ENCODE results near the gene TOMM5.
A peak's percentile ranks its signal among the peaks of the same experiment; 100 is the strongest.
"Not testable (repeated sequence)": the region's sequence is repeated elsewhere in the genome, so short reads cannot be mapped to it uniquely, and the experiment has no call there.

The TOMM5 gene

DNA sequence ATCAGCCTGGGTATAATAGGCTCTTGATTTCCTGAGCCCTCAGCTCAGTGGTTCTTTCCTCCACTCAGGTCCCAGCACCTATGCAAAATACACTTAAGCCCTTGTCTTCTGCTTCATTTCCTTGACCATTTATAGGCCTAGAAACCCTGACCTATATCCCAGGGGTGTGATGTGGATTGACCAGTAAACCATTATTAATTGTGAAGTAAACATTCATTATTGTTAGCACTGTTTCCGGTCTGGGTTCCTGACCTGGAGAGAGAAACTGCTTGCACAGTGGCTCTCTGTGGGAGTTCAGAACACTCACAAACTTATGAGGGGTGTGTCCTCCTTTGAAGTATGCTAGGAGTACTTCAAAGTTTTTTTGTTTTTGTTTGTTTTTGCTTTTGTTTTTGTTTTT lies 19.6 kb upstream of the TOMM5 start:
- no peak for DNase-seq (ENCODE audit: low read depth in 4 of 4, low spot score in 1 of 4)

DNA sequence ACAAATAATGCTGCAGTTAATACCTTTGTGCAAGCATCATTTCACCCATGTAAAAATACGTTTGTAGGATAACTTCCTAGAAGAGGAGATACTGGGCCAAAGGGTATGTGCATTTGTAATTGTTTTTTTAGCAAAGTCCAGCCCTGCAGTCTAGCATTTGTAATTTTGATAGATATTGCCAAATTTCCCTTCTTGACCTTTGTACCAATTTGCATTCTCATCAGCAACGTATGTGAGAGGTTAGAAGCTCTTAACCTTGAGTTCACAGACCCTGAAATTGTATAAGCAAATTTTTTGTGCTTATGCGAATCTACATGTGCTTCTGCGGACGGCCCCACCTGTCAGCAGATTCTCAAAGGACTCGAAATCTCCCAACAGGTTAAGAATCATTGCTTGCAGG lies 18.6 kb upstream of the TOMM5 start:
- no peak for DNase-seq (ENCODE audit: low read depth in 4 of 4, low spot score in 1 of 4)

DNA sequence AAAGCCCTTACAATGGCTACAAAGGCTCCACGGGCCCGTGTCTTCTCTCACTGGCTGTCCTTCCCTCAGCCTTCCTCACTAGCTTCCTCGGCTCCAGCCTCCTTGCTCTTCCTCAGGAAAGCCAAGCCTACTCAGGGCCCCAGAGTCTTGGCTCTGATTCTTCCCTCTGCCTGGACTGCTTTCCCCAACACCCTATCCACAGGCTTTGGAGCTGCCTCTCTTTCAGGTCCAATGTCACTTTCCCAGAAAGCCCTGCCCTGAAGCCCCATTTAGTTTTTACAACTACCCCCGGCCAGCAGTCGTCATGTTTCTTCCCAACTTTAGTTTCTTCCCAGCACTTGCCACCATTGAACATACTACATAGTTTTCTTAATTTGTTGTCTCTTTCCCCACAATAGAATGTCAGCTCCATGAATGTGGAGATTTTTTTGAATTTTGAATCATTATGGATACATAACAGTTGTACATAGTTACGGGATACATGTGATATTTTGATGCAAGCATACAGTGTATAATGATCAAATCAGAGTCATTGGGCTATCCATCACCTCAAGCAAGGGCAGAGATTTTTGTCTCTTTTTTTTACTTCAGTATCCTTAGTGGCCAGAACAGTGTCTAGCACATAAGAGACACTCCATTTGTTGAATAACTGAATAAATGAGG lies 17.5 kb upstream of the TOMM5 start:
- DNase-seq (ENCODE audit: low read depth in 4 of 4, low spot score in 1 of 4) = no peak

DNA sequence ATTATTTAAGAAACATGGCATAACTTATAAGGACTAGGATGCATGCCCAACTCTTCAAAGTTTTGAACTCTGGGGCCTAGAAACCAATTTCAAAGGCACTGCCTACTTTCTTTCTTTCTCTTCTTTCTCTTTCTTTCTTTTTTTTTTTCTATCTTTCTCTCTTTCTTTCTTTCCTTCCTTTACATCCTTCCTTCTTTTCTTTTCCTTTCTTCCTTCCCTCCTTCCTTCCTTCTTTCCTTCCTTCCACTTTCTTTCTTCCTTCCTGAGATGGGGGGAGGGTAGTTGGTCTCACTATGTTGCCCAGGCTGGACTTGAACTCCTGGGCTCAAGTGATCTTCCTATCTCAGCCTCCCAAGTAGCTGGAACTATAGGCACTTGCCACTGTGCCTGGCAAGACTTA lies 15.9 kb upstream of the TOMM5 start:
- DNase-seq (ENCODE audit: low read depth in 4 of 4, low spot score in 1 of 4) = no peak

DNA sequence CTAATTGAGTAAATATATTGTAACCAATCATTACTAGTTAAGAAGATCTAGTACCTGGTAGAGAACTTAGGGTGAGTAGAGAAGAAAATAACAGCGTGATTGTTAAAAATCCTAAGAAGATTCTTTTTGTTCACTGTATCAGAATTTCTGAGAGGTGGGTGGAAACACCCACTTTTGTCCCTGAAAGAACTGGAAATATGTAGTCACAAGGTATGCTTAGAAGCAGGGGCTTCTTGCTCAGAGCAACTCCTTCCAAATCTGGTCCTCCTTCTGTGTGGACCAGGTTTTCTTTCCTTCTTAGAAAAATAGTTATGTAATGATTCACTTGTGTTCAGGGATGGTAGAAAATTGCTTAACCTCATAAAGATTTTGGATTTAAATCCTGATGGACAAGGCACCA lies 11.9 kb upstream of the TOMM5 start:
- no peak for DNase-seq (ENCODE audit: low read depth in 4 of 4, low spot score in 1 of 4)

DNA sequence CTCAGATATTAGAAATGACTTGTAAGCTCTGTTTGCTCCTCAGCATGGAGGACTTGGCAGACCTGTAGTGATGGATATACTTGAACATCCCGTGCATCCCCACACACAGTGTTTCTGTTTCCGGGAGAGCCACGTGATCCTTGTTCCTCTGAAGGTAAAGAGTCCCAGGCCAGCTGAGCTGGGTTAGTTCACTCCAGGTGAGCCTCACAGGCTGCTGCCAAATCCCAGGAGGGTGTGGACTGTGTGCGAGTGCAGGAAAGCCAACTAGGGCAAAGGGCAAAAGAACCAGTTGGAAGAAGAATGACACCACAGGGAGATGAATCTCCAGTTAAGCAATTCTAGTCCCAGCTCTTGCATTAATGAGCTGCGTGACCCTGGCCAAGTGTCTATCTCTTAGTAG lies 10.4 kb upstream of the TOMM5 start:
- no peak for DNase-seq (ENCODE audit: low read depth in 4 of 4, low spot score in 1 of 4)

DNA sequence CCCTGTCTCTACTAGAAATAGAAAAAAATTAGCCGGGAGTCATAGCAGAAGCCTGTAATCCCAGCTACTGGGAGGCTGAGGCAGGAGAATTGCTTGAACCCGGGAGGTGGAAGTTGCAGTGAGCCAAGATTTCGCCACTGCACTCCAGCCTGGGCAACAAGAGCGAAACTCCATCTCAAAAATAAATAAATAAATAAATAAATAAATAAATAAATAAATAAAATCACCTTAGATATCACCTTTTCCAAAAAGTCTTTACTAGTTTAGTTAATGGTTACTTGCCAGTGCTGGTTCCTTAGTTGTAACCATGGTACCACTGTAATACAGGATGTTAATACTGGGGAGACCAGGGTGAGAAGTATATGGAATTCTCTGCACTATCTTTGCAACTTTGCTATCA lies 9.7 kb upstream of the TOMM5 start:
- DNase-seq (ENCODE audit: low read depth in 4 of 4, low spot score in 1 of 4) = not testable (repeated sequence)

DNA sequence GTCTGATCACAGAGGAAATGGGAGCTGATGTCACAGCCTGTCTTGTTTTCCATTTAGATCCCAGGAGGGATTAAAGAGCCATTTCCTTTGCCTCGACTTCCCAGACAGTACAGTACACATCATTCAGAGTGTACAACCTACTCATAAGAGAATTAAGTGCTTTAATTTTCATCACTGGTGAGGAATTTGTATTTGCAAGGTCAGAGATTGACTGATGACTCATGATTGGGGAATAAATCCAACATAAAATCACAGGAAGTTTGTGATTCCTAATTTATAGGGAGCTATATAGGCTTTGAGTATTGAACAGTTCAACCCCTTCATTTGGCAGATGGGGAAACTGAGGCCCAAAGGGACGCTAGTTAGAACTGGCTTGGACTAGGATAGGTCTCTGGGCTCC lies 4.1 kb upstream of the TOMM5 start:
- no peak for DNase-seq (ENCODE audit: low read depth in 4 of 4, low spot score in 1 of 4)

DNA sequence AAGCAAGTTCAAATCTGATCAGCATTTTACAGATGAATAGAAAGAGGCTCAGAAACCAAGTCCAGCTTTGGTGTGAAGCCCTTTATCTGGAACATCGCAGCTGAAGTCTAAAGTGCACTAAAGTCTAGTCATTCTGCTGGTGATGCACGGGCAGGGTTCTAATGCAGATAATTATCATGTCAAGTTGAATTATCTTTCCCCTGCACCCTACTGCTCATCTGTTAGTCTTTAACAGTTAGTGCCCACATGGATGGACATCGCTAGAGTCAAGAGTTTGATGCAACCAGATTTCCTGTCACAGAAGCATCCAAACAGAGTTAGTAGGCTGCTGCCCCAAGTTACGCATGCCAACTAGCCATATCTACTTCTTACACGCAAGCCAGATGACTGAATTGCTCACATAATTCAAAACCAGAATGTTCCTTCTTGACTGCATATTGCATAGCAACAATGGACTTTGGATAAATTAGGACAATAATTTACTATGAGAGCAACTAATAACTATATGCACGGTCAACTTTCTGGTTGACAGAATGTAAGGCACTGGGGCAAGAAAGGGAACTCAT lies 1.6 kb upstream of the TOMM5 start:
- DNase-seq (ENCODE audit: low read depth in 4 of 4, low spot score in 1 of 4) = no peak

DNA sequence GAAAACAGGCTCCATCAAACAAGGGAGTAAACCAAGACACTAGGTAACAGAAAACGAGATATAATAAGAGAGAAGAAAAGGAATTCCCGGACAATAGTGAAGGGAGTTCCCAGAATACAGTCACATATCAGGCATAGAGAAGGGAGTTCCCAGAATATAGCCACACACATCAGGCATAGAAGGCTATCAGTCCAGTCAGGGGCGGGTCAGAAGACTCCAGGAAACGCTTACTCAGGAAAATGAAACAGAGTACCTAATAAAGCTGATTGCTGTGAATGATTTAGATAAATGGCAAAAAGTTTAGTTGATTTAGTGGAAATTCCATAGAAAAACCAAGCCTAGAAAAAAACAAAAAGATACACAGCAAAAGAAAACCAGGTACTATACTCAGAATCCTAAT lies 4.9 kb downstream of the TOMM5 start:
- no peak for DNase-seq (ENCODE audit: low read depth in 4 of 4, low spot score in 1 of 4)

DNA sequence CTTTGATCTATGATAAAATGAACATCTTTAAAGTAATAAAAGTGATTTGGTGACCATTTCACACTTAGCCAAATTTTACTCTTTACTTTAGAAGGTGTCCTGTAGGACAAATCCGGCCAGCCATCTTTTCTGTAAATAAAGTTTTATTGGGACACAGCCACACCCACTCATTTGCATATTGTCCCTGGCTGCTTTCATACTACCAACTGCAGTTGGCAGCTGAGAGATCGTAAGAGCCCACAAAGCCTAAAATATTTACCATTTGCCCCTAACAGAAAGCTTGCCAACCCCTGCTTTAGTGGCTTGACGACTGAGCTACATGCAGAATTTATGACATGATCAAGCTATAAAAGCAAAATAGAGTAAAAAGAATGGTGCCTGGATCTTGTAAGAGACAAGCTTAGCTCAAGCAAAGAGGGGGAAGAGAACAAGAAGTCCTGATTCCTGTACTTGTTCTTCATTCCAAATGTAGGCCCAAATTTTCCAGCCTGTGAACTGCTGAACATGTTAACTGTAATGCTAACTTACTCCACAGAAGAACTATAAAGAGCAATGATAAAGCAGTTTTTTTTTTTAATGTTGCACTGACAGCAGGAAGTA lies 8.8 kb downstream of the TOMM5 start:
- no peak for DNase-seq (ENCODE audit: low read depth in 4 of 4, low spot score in 1 of 4)

DNA sequence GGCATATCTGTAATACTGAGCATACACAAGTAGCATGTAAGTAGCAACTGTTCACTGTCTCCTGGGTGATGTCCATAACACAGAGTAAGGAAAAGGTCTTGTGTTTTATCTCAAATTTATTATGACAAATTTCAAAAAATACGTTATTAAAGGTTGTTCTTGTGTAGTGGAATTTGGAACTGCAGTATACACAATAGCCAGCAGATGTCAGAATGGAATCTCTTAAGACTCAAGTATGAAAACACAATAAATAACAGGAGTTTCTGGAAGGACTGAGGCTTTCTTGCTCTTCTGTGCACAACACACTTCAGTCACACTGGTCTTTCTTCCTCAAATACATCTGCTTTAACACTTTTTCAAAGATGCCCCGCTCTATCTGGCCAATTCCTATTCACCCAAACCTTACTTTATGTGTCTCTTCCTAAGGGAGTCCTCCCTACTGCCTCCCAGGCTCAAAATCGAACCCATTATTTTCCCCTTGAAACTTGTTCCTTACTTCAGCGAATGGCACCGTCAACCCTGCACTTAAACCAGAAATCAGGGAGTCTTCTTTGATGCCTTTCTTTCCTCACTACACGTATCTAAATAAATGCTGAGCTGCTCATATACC lies 9.7 kb downstream of the TOMM5 start:
- no peak for DNase-seq (ENCODE audit: low read depth in 4 of 4, low spot score in 1 of 4)

DNA sequence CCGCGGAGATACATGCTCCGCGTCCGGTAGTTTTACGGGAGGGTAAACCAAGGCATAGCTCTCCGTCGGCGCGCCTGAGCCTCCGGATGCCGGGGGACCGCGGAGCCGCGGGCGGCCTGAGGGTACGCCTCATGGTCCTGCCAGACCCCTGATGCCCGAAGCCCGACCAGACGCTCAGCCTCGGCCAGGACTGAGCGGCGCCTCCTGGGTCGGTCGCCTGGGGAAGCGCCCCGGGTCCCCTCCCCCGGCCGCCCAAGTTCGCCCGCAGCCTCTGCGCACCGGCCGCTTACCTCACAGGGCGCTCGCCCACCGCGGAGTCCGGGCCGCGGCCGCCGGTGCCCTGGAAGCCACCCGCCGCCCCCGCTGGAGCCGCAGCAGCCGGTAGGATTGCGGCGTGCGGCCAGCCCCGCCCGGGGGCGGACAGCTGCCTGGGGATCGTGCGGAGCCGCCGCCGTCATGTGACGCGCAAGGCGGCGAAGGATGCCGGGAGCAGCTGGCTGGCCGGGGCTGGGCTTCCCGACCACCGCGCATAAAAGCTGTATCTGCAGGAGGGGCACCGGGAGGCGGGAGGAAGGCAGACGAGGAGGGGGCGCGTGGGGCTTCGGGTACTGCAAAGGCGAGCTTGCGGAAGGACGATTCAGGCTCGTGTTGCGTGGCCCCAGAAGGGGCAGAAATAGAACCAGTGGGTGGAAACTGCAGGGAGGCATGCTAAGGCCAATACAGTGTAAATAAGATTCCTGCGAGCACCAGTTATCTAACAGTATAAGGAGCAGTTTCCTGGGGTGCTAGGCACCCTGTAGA lies 16.3 kb downstream of the TOMM5 start, which contains the start of gene FBXO10:
FBXO10 (minus strand) TSS at position 460 of the 801 bp plus-strand sequence. CDS start 34,612 bp downstream, outside the sequence.
- peak in 2 of 4 experiments; percentile 8 to 27 for DNase-seq (ENCODE audit: low read depth in 4 of 4, low spot score in 1 of 4)

DNA sequence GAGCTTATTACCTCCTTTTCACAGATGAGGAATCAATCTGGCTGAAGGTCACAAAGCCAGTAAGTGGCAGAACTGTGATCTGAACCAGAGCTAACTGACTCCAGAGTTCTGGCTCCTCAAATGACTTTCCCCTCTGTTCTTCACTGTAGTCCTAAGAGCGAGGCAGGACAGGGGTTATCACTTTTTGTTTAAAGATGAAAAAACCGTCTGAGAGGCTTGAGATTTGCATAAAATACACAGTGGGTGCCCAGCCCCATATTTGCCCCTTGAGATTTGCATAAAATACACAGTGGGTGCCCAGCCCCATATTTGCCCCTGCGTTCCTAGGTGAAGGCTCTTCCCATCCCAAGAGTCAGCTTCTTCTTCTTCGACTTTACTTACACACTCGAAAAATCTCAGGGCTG lies 16.9 kb downstream of the TOMM5 start:
- DNase-seq (ENCODE audit: low read depth in 4 of 4, low spot score in 1 of 4) = no peak

DNA sequence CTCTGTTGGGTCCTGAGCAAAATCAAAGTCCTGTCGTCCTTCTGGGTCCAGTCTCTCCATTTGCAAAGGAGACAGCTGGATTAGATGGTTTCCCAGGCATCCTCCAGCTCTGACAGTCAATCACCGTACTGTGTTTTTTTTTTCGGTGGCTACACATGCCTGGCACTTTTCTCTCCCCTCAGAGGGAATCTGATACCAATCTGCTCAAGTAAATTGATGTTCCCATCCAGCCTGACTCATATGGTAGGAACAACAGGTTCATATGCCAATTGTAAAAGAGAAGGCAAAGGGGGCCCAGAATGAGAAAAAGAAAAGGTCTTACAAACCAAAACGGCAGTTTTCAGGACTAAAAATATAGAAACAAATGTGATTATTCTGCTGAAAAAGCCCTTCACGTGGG lies 17.4 kb downstream of the TOMM5 start:
- DNase-seq (ENCODE audit: low read depth in 4 of 4, low spot score in 1 of 4) = no peak

DNA sequence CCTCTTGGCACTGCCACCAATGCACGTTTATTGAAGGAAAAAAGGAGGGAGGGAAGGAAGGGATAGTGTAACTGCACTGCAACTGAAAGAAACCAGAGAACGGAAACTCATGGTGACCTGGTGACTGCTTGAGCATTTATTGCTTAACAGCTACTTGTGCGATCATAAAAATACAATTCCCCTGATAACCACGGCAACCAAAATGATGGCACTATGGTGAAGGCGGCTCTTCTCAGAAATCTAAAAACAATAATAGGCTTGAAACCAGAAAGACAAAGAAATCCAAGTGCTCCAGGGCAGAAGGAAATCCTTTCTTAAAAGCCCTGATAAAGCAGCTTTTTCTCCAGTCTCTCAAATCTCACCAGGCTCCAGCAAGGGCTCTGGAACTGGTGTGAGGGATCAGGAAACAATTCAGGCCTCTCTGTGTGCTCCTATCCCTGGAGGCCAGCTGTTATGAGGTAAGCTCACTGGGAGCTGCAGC lies 18.1 kb downstream of the TOMM5 start:
- DNase-seq (ENCODE audit: low read depth in 4 of 4, low spot score in 1 of 4) = no peak

DNA sequence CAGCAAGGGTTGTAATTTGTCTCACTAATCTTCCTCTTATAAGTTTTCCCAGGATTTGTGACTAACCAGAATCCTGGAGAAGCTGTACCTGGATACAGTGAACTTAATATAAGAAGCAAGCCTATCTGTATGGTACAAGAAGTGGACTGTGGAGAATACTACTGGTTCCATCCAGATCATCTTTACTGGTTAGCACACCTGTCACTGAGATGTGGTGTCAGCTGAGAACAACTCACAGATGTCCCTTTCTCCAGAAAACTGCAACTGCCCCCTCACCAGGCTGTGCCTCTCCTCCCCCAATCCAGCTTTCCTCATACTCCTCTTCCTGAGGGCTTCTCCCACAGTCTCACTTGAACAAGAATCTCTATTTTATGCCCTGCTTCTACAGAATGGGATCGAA lies 21.1 kb downstream of the TOMM5 start:
- no peak for DNase-seq (ENCODE audit: low read depth in 4 of 4, low spot score in 1 of 4)

DNA sequence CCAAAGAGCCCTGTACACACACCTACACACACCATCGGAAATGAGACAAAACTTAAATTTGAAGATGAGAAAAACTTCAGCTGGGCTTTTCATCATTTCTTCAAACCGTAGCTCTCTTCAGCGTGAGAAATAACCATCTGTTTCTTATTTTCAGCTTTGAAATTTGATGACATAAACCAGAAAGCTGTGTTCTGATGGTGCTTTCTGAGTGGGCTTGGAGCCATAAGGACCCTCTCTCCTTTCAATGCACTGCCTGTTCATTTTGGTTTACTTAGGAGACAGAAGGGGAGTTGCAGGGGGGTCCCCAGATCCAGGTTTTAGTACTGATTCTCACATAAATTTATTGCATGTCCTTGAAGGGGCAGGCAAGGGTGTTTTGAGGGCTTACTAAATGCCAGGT lies 25.7 kb downstream of the TOMM5 start:
- DNase-seq (ENCODE audit: low read depth in 4 of 4, low spot score in 1 of 4) = no peak

DNA sequence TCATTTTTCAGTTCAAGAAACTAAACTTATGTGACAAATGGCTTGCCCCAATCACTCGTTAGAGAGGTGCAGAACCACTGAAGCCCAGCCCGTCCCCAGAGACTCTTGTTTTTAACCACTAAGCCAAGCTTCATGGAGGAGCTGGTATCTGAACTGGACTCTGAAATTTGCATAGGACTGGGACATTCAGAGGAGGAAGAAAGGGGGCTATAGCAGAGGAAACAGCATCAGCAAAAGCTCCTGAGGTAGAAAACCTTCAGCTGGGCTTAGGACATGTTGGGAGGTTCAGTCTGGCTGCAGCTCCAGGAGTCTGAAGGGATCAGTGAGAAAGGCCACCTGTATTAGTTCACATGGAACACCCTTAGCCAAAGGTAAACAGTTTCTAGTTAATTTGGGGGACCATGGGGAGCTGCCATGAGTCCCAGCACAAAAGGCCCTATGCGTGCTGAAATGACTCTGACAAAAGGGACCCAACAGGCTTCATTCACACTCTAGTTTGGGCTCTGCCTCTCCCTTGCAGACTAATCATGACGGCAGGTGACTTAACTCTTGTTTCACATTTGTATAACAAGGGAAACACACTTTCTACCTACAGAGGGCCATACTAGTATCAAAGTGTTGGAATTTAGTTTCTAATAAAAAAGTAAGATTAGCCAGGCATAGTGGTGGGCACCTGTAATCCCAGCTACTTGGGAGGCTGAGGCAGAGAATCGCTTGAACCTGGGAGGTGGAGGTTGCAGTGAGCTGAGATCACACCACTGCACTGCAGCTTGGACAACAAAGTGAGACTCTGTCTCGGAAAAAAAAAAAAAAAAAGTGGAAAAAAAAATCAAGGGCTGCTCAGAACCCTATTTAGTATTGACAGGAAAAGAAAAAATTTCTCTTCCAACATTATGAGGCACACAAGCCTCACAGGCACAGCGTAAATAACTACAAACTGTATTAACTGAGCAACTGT lies 26.5 kb downstream of the TOMM5 start:
- no peak for DNase-seq (ENCODE audit: low read depth in 4 of 4, low spot score in 1 of 4)

DNA sequence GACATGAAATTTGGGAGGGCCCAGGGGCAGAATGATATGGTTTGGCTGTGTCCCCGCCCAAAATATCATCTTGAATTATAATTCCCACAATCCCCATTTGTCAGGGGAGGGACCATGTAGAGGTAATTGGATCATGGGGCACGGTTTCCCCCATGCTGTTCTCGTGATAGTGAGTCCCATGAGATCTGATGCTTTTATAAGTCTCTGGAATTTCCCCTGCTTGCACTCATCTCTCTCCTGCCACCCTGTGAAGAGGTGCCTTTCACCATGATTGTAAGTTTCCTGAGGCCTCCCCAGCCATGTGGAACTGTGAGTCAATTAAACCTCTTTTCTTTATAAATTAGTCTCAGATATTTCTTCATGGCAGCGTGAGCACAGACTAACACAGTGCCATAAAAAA lies 27.5 kb downstream of the TOMM5 start:
- no peak for DNase-seq (ENCODE audit: low read depth in 4 of 4, low spot score in 1 of 4)

Measured in stimulated activated CD4-positive, alpha-beta T cell treated with anti-CD3 and anti-CD28 coated beads, Interleukin-1b, Interleukin-23, amount 100 ng/mL, for 24 hours (primary cell).